Pancreas (tissue), 10 donors: ENCODE results near the gene GPC6. TPM values are rescaled to one million over a fixed set of nuclear protein-coding genes. Genes with fewer than 3 reads are reported as not detected.

Experiments used
- ATAC-seq, 4 donors: fragments of 200-7000 bp; cut with Tn5 transposase; one replicate each; pipeline versions ENCODE4 v1.8.0 to v1.9.1; 2020; ENCODE audit warnings: mild to moderate bottlenecking in 4 of 4, moderate library complexity in 4 of 4
- DNase-seq, 6 donors: peaks; one replicate each; pipeline ENCODE4 v3.0.0-alpha.2; 2020
- FAIRE-seq: peaks from 2 replicates; lab custom pipeline; 2012; peaks lifted over from hg19 to GRCh38; lab: Jason Lieb, UNC
- H3K27ac ChIP-seq, 4 donors: fragments of 200-600 bp; sonication (generic); 1 replicate in 3 of 4; 2 replicates in 1 of 4; pipeline versions ENCODE4 v1.5.0 to v1.8.0; 2020
- H3K27me3 ChIP-seq, 4 donors: fragments of 200-600 bp; one replicate each; pipeline ENCODE4 v1.8.0; 2021
- H3K36me3 ChIP-seq, 3 donors: fragments of 200-600 bp; sonication (generic) in 1 of 3; one replicate each; pipeline versions ENCODE4 v1.5.0 to v1.8.0; 2020 to 2021
- H3K4me1 ChIP-seq, 3 donors: fragments of 200-600 bp; one replicate each; pipeline ENCODE4 v1.8.0; 2021
- H3K4me3 ChIP-seq, 4 donors: fragments of 200-600 bp; sonication (generic) in 2 of 4; one replicate each; pipeline versions ENCODE4 v1.5.0 to v1.8.0; 2020 to 2021
- H3K9me3 ChIP-seq, 4 donors: fragments of 200-600 bp; one replicate each; pipeline ENCODE4 v1.8.0; 2021
- WGBS, 2 donors: extraction: QIAGEN DNeasy Blood & Tissue Kit; methylation state at CpG; one replicate each; pipeline ENCODE4 v1.1.7; 2013; 5-methylcytosine and 5-hydroxymethylcytosine counted together
- intact Hi-C, 3 donors: fragments of 100-400 bp; cut with DNase I; formaldehyde crosslinking; loops; one replicate each; pipeline versions ENCODE4 v1.11.1 to v1.14.2; 2022
- polyA plus RNA-seq, 2 donors: library from polyadenylated mRNA; stranded (reverse); fragments of 200-250 nt; gene quantifications; one replicate each; pipeline ENCODE4 v1.2.3, GENCODE V29; 2013
- total RNA-seq, 6 donors: library from RNA; stranded (reverse); fragmentation: NEBNext Ultra II Directional in 4 of 6; extraction: Animal tissue kit (Norgen Biotek cat#: 25700) in 4 of 6; gene quantifications; one replicate each; pipeline versions ENCODE4 v1.2.1 to v1.2.4, GENCODE V29; 2021 to 2023
- TF ChIP-seq, protein P1 (sequence below), 4 donors: fragments of 200-600 bp; sonication (generic) in 3 of 4; IDR thresholded peaks; one replicate each; pipeline versions ENCODE4 v1.5.0 to v1.8.0; 2021; ENCODE audit warnings: antibody characterized with exemption in 4 of 4
- donor health status: healthy with polysubstance abuse.
- donor health status: DM: no; HTN: no; CAD: no; lungs with moderate emphysema.
- donor health status: DM: no; HTN: no; CAD: no.
- donor health status: control.
- donor health status: control.
- donor health status: Bipolar disorder and iron deficiency.
- donor health status: DM: yes; HTN: yes; CAD: no.
- donor health status: DM: no; HTN: no; CAD: no.
- donor health status: DM: no; HTN: no; CAD: no.
- donor health status: DM: yes; HTN: yes; CAD: no.

GPC6 gene
- total and polyA plus RNA-seq, 8 donors = 0.23 to 3.3 (median 1.2) TPM

DNA sequence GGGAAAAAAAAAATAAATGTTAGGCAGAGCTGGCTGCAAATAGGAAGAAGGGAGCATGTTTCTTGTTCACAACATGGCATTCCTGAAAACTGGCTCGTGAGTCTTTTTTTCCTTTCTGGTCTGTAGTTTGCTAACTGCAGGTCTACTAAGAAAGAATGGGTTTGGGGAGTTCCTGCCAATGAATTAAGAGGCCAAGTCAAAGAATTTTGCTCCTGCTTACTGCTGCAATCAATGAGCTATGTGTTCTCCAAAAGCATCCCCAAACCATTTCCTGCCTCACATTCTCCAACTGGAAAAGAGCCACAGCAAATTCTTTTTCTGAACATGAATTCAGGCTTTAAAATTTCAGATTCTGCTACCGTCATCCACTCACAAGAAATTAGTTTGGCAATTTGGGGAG is 1164.3 kb downstream of the GPC6 start:
- 73 to 79% methylated on average over 2 of the region's 2 CpGs for WGBS, 2 donors
- TF ChIP-seq, protein P1, sequence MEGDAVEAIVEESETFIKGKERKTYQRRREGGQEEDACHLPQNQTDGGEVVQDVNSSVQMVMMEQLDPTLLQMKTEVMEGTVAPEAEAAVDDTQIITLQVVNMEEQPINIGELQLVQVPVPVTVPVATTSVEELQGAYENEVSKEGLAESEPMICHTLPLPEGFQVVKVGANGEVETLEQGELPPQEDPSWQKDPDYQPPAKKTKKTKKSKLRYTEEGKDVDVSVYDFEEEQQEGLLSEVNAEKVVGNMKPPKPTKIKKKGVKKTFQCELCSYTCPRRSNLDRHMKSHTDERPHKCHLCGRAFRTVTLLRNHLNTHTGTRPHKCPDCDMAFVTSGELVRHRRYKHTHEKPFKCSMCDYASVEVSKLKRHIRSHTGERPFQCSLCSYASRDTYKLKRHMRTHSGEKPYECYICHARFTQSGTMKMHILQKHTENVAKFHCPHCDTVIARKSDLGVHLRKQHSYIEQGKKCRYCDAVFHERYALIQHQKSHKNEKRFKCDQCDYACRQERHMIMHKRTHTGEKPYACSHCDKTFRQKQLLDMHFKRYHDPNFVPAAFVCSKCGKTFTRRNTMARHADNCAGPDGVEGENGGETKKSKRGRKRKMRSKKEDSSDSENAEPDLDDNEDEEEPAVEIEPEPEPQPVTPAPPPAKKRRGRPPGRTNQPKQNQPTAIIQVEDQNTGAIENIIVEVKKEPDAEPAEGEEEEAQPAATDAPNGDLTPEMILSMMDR (IDR thresholded peaks at IDR 0.05) = no peak
- FAIRE-seq (no peak), DNase-seq (no peak), ATAC-seq (no peak)
- Histone ChIP-seq H3K4me1 (no peaks in the 10 kb centered on the region), H3K36me3 (no peaks in the 10 kb centered on the region), H3K9me3 (no peaks in the 10 kb centered on the region), H3K4me3 (no peak overlapping the region), H3K27me3 (no peaks in the 10 kb centered on the region), H3K27ac (no peak overlapping the region)
- intact Hi-C loops = no loop called here

DNA sequence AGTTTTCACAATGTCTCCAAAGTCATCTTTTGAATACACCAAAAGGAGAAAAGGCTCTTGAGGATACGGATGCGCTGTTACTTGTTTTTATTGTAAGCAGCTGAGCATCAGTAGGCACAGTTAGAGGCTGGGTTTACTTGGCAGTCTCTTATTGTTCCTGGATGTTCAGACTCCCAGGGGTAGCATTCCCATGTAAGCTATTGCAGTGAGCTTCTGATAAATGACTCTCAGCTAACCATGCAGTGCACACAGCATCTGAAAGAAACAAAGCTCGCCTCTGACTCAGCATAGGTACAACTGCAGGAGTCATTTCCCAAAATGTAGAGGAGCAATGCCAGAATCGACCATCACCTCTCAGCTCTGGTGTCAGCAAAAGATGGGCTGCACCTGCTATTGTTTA is 1168.1 kb downstream of the GPC6 start:
- H3K4me3 ChIP-seq = no peak overlapping the region
- no peak overlapping the region for H3K27ac ChIP-seq
- H3K36me3 ChIP-seq = no peaks in the 10 kb centered on the region
- no peaks in the 10 kb centered on the region for H3K4me1 ChIP-seq
- TF ChIP-seq, protein P1 (IDR thresholded peaks at IDR 0.05) = no peak
- no peaks in the 10 kb centered on the region for H3K27me3 ChIP-seq
- DNase-seq (no peak), ATAC-seq (no peak), FAIRE-seq (no peak)
- no peaks in the 10 kb centered on the region for H3K9me3 ChIP-seq
- intact Hi-C loops = no loop called here
- WGBS, 2 donors = 75 to 77% methylated on average over 4 of the region's 4 CpGs

DNA sequence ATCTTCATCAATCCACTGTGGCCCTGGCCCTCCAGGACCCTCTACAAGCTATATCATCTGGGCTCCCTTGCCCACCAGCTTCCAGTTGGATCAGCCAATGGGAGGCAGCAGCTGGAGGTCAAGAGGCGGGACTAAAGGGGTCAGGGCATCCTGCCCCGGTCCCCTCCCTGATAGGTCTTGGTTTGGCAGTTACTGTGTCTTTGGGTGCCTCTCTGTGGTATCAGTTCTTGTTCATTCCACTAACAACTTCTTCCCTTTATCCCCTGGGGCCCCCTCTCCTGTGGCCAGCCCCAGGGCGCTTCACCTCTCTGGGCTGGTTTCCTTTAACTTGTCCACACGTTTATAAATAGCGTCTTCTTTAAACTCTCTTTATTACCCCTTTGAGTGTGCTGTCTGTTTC is 1169.3 kb downstream of the GPC6 start:
- 72 to 85% methylated on average over 5 of the region's 5 CpGs for WGBS, 2 donors
- Histone ChIP-seq H3K27me3 (no peaks in the 10 kb centered on the region), H3K27ac (no peak overlapping the region), H3K36me3 (no peaks in the 10 kb centered on the region), H3K4me3 (no peak overlapping the region), H3K4me1 (no peaks in the 10 kb centered on the region), H3K9me3 (no peaks in the 10 kb centered on the region)
- ATAC-seq (no peak), FAIRE-seq (no peak), DNase-seq (no peak)
- TF ChIP-seq, protein P1 (IDR thresholded peaks at IDR 0.05) = no peak
- intact Hi-C loops = no loop called here

- no peaks in the 10 kb centered on the region for H3K27me3 ChIP-seq
Observed at GRCh38 chr13:94399812-94400211, 1173.2 kb downstream of the GPC6 start.

DNA sequence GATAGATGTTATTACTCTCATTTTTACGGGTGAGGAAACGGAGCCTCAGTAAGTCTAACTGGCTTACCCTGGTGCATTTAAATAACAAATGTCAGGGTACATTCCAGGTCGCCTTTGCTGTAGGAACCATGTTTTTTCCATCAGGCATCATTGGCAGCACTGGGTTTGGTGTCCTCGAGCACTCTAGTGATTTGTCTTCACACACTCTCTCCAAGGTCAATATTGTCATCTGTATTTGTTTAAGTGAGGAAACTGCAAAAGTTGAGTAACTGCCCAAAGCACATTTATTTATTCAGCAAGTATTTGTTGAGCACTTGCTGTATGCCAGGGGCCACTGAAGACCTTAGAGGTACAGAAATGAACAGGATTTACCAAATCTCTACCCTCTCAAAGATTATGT is 1174.3 kb downstream of the GPC6 start:
- Histone ChIP-seq H3K4me3 (no peak overlapping the region), H3K9me3 (no peaks in the 10 kb centered on the region), H3K4me1 (no peaks in the 10 kb centered on the region), H3K27me3 (no peaks in the 10 kb centered on the region), H3K36me3 (no peaks in the 10 kb centered on the region), H3K27ac (no peak overlapping the region)
- TF ChIP-seq, protein P1 (IDR thresholded peaks at IDR 0.05) = no peak
- intact Hi-C loops = no loop called here
- WGBS, 2 donors = 62 to 64% methylated on average over 4 of the region's 4 CpGs
- ATAC-seq (no peak), FAIRE-seq (no peak), DNase-seq (no peak)

More at GRCh38 chr13:94399812-94400211, 1173.2 kb downstream of the GPC6 start:
- Histone ChIP-seq H3K36me3 (no peaks in the 10 kb centered on the region), H3K9me3 (no peaks in the 10 kb centered on the region), H3K4me1 (no peaks in the 10 kb centered on the region), H3K27ac (no peak overlapping the region), H3K4me3 (no peak overlapping the region)
- no peak for ATAC-seq
- no peak for FAIRE-seq
- intact Hi-C loops = no loop called here
- no peak for DNase-seq
- TF ChIP-seq, protein P1 (IDR thresholded peaks at IDR 0.05) = no peak
